ENCODE measurements around the gene CHAC1.

The CHAC1 gene

GRCh38 chr15:40988156-40988555 is 34.9 kb downstream of the CHAC1 start:
- no peak for DNase-seq (ENCODE audit: low read depth)

DNA sequence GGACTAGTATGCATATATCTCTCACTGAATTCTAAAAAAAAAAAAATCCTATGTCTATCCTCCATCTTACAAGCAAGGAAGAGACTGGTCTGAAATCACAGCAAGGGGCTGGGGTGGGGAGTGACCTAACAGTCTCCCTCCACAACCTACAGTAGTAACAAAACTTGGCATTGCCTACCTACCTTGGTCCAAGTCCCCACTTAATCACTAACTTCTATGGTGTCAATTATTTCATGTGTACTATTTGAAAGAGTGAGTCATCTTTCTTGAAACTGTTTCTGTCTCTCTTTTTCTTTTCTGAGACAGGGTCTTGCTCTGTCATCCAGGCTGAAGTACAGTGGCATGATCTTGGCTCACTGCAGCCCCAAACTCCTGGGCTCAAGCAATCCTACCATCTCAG is 36.8 kb downstream of the CHAC1 start:
- no peak for DNase-seq (ENCODE audit: low read depth)

DNA sequence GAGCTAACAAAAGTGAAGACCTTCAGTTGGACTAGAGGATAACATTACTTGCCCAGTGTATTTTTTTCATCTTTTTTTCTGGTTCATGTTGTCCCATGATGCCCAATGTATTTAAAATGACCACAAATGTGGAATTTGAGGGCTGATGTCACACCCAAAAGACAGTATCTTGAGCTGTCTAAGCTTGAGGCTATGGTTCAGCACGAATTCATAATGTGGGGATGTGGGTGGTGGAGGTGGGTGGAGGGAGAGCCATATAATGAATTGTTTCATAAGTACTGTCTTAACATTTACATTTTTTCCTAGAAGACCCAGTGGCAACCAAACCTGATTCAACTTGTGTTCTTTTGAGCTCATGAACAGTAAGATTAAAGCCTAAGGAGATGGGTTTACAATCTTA is 37.5 kb downstream of the CHAC1 start:
- DNase-seq (ENCODE audit: low read depth): no peak

DNA sequence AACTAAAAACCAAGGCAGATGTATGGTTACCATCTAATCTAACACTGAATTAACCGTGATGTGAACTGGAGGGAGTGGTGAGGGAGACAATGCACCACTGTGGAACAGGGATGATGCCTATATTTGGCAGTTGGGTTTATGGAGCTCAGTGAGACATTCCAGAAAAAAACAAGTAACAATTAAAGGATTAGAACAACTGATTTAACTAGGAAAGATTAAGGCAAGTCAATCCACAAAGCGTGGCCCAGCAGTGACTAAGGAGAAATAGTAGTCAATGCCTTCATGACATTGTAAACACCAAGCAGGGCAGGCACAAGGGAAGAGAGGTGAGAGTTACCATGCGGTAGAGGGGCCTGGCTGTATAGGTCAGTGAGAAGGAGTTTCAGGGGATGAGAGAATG is 38.1 kb downstream of the CHAC1 start:
- DNase-seq (ENCODE audit: low read depth): no peak

DNA sequence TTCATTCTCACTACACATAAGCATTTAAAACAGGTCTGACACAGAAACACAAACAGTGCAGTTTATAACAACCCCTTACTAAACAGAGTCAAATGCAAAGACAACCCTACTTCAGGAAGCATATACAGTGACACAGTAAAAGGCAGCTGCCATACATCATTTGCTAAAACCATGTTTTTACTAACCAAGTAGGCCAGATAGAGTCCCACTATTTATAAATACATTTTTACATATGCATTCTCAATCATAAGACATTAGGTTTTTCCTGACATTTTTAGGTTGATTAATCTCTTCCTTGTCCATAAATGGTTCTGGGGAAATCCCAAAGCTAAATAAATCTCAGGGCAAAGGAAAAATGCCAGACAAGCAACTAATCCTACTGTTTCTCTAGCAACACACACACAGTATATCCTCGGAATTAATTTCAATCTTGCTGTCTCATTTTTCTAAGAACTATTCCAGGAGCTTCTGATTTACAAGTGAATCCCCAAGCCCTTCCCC is 39.0 kb downstream of the CHAC1 start:
- DNase-seq (ENCODE audit: low read depth): no peak

GRCh38 chr15:40992825-40993224 is 39.6 kb downstream of the CHAC1 start:
- no peak for DNase-seq (ENCODE audit: low read depth)

DNA sequence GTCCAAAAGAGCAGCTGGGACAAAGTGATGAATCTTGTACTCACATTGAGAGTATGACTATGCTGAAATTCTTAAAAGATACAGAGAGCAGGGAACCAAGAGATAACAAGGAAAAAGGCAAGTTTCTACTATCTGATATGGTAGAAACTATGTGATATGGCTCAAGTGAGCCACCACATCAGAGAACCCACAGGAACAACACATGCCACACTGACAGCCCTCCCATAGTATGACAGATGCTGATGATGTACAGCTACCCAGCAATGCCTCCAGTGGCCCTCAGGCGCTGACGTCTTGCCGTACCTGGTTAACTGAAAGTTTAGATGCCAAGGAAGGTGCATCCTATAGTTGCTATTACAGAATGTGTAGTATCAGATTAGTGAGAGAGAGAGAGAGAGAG is 42.4 kb downstream of the CHAC1 start:
- DNase-seq (ENCODE audit: low read depth): no peak

DNA sequence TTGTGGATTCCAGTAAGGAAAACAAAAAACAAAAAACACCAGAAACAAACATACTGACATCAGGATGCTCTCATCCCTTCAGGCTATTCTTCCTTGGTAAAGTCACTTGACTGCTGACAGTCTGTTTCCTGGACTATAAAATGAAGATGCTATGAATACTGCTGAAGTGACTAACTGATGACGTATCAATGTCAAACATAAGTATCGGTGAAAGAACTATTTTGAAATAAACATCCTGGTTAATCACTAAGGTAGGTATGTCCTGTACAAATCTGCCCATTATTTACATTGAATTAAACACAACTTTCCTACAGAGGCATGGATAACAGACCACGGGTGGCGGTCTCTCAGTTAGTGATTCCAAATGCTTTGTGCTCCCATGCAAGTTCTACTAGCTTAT is 45.9 kb downstream of the CHAC1 start:
- DNase-seq (ENCODE audit: low read depth): no peak

- DNase-seq (ENCODE audit: low read depth): no peak
Observed at GRCh38 chr15:41001524-41002214, 48.4 kb downstream of the CHAC1 start.

DNA sequence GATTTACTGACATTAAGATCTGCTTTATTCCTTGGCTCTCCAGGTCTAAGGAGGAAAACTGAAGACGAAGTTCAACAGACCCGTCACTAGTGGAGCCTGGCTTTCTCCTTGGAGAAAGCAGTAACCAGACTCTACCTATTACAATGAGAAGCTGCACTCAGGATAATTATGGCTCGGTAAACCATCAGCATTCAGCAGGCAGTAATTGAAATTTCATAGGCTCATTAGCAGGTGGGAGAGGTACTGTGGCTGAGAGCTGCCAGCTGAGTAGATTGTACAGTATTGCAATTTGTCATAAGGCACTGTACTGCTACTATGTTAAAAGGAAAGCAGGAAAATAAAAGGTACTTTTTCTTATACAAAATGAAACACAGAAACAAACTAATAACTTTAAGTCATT is 51.2 kb downstream of the CHAC1 start:
- DNase-seq (ENCODE audit: low read depth): no peak
